Esophagus (tissue), 2 donors: ENCODE results near the gene TNK2. TPM values are rescaled to one million over a fixed set of nuclear protein-coding genes. Genes with fewer than 3 reads are reported as not detected.
"Not testable (repeated sequence)": the region's sequence is repeated elsewhere in the genome, so short reads cannot be mapped to it uniquely, and the experiment has no call there.

Source experiments
- H3K27ac ChIP-seq, 2 donors: one replicate each; pipeline ENCODE4 v1.5.1; 2013; ENCODE audit warnings: low read depth in 2 of 2, mild to moderate bottlenecking in 2 of 2, inconsistent platforms in 1 of 2, low read length in 1 of 2, moderate library complexity in 1 of 2
- H3K27me3 ChIP-seq, 2 donors: one replicate each; pipeline ENCODE4 v1.6.1; 2013; ENCODE audit warnings: low read length in 2 of 2, control low read depth in 1 of 2, mild to moderate bottlenecking in 1 of 2; ENCODE audit not compliant: insufficient read depth in 2 of 2, control insufficient read depth in 1 of 2
- H3K36me3 ChIP-seq, 2 donors: one replicate each; pipeline ENCODE4 v1.6.1; 2013; ENCODE audit warnings: low read length in 1 of 2; ENCODE audit not compliant: control insufficient read depth in 2 of 2, insufficient read depth in 2 of 2
- H3K4me1 ChIP-seq, 2 donors: one replicate each; pipeline ENCODE4 v1.6.1; 2013; ENCODE audit warnings: low read length in 1 of 2; ENCODE audit not compliant: control insufficient read depth in 2 of 2, insufficient read depth in 2 of 2
- H3K4me3 ChIP-seq, 2 donors: one replicate each; pipeline ENCODE4 v1.5.1; 2013; ENCODE audit warnings: low read length in 2 of 2, mild to moderate bottlenecking in 2 of 2, low read depth in 1 of 2, moderate library complexity in 1 of 2
- H3K9me3 ChIP-seq, 2 donors: one replicate each; pipeline ENCODE4 v1.6.1; 2013; ENCODE audit warnings: mild to moderate bottlenecking in 2 of 2, low read depth in 1 of 2, low read length in 1 of 2, moderate library complexity in 1 of 2; ENCODE audit not compliant: control insufficient read depth in 2 of 2, insufficient read depth in 1 of 2
- WGBS, 2 donors: extraction: QIAGEN DNeasy Blood & Tissue Kit; methylation state at CpG; one replicate each; pipeline ENCODE4 v1.1.7; 2013; 5-methylcytosine and 5-hydroxymethylcytosine counted together
- polyA plus RNA-seq, 2 donors: library from polyadenylated mRNA; stranded (reverse); fragments of 200-250 nt; gene quantifications; one replicate each; pipeline ENCODE4 v1.2.3, GENCODE V29; 2013
- donor health status: healthy with polysubstance abuse.
- donor health status: Bipolar disorder and iron deficiency.

Gene TNK2
- polyA plus RNA-seq, 2 donors = 38.8 to 87.5 TPM

DNA sequence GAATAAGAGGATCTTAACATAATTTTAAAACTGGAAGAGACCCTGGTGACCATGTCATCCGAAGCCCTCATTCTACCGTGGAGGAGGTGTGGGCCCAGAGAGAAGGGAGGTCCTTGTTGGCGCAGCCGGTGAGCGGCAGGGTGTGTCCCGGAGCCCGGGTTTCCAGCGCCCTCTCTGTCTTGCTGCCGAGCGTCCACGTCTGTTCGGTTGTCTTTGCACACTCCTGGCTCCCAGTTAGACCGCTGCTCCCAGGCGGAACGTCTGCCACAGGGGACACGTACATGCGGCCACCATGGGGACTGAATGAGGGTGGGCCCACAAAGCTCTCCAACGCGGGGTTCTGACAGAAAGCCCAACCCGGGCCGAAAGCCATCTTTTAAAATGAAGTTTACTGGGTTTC, 90.0 kb downstream of the TNK2 start:
- WGBS, 2 donors = 90 to 91% methylated on average over 21 of the region's 21 CpGs

DNA sequence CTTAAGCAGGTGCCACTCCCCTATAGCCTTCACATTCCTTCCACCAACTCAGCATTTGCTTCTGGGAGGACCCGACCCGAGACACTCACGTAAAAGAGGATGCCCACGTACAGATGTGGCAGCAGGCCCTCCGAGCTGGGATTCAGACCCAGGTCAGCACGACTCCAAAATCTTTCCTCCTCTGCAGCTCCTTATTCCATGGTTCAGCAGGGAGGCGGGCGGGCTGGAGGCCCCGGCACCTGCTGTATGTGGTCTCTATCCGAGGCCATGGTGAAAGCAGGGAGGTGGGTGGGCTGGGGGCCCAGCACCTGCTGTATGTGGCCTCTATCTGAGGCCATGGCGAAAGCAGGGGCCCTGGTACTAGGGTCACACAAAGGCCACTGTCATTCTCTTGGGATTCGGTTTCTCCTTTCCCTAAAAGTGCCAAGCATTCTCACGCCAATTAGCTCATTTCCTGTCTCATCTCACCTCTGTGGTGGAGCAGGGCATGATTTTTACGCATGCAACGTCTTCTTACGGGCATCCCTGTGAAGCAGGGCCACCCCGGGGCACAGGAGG, 90.7 kb downstream of the TNK2 start:
- Histone ChIP-seq H3K4me1 (no peaks in the 10 kb centered on the region), H3K4me3 (no peak overlapping the region), H3K36me3 (no peaks in the 10 kb centered on the region), H3K27ac (no peak overlapping the region), H3K9me3 (no peaks in the 10 kb centered on the region), H3K27me3 (no peaks in the 10 kb centered on the region)
- WGBS, 2 donors = 91 to 93% methylated on average over 17 of the region's 17 CpGs

More for the DNA sequence above, 90.0 kb downstream of the TNK2 start:
- Histone ChIP-seq H3K9me3 (no peaks in the 10 kb centered on the region), H3K27ac (no peak overlapping the region), H3K27me3 (no peaks in the 10 kb centered on the region), H3K4me3 (no peak overlapping the region), H3K36me3 (no peaks in the 10 kb centered on the region), H3K4me1 (peaks cover 0 to 2% of the 10 kb centered on the region in 2 donors)

DNA sequence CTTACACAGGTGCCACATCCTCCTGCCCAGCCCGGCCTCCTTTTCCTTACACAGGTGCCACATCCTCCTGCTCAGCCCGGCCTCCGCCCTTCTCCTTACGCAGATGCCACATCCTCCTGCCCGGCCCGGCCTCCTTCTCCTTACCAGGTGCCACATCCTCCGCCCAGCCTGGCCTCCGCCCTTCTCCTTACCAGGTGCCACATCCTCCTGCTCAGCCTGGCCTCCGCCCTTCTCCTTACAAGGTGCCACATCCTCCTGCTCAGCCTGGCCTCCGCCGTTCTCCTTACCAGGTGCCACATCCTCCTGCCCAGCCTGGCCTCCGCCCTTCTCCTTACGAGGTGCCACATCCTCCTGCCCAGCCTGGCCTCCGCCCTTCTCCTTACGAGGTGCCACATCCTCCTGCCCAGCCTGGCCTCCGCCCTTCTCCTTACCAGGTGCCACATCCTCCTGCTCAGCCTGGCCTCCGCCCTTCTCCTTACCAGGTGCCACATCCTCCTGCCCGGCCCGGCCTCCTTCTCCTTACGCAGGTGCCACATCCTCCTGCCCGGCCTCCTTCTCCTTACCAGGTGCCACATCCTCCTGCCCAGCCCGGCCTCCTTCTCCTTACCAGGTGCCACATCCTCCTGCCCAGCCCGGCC, 92.0 kb downstream of the TNK2 start:
- H3K27ac ChIP-seq, H3K27me3 ChIP-seq, H3K9me3 ChIP-seq, H3K4me3 ChIP-seq, H3K36me3 ChIP-seq, H3K4me1 ChIP-seq: not testable (repeated sequence)
- 87 to 91% methylated on average over 21 to 23 of the region's 23 CpGs for WGBS, 2 donors

DNA sequence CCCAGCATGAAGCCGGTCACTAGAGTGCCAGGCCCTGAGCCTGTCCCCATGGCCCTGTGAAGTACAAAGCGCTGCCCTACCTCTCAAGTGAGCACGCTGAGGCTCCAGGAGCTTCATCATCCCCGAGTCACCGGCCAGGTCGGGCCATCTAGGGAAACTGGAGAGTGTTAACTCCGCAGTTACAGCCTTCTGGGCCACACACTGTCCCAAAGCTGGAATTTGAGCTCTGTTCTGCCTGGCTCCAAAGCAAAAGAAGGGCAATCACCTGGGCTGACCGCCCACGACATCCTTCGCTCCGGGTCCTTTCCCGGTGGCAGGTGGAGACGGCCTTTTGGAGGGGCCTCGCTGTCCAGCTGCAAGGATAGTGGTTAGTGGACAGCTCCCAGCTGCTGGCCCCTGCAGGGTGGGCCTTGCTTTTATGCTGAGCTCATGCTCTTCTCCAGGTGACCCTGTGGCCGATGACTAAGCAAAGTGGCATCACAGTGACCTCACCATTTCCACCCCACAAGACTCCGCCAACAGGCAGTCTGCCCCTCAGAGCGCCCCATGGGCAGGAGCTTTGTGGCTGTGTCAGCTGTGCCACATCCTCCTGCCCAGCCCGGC, 93.1 kb downstream of the TNK2 start:
- WGBS, 2 donors = 80 to 81% methylated on average over 18 of the region's 18 CpGs
- no peaks in the 10 kb centered on the region for H3K36me3 ChIP-seq
- H3K27ac ChIP-seq = peak overlapping the region in 1 of 2 donors; percentile 20
- no peaks in the 10 kb centered on the region for H3K9me3 ChIP-seq
- H3K4me1 ChIP-seq = no peaks in the 10 kb centered on the region
- no peak overlapping the region for H3K4me3 ChIP-seq
- no peaks in the 10 kb centered on the region for H3K27me3 ChIP-seq

DNA sequence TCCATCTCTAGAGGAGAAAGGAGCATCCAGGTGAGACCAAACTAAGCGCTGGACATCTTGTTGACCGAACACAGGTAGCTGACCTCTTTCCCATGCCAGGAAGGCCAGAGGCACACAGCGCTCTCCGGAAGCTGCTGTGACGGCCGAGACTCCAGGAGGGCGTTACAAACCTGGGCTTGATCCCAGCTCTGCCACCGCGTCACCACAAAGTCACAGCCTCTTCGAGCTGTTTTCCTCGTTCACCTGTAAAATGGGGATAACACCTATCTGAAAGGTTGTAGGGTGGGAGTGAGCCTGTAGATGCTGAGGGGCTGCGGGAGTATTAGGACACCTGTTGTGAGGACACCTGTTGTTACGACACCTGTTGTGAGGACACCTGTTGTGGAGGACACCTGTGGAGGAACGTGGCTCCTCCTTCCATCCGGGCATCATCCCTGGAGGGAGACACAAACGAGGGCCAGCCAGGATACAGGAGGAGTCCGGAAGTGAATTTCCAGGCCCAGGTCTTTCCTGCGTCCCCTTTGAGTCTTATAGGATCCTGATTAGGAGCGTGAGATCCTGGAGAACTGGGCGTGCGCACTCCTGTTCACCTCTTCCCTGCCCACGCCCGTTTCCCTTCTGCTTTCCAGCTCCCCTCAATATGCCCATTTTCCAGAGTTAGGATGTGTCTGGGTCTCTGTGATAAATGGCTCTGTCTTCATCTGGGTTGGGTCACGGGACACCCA, 94.3 kb downstream of the TNK2 start:
- Histone ChIP-seq H3K9me3 (no peaks in the 10 kb centered on the region), H3K4me1 (peaks cover 0 to under 1% of the 10 kb centered on the region in 2 donors), H3K36me3 (no peaks in the 10 kb centered on the region), H3K27ac (no peak overlapping the region), H3K27me3 (no peaks in the 10 kb centered on the region), H3K4me3 (no peak overlapping the region)
- WGBS, 2 donors = 86 to 91% methylated on average over 24 of the region's 24 CpGs

Other genes with a start within 250 kb of the TNK2 start
- 100 to 1,000 TPM in 1 of 2 donors, 10 to 100 TPM in 1; 49.6 to 126 TPM for gene MUC20, start 187.6 kb downstream of the TNK2 start, polyA plus RNA-seq
- gene MUC4, start 96.6 kb downstream of the TNK2 start, polyA plus RNA-seq = 10 to 100 TPM; 15.6 to 17.4 TPM
- gene TFRC, start 173.5 kb upstream of the TNK2 start, polyA plus RNA-seq = 10 to 100 TPM; 20.8 to 32.5 TPM